Heart right ventricle (tissue), 16 donors: ENCODE data around the gene ISM2. TPM values are rescaled to one million over a fixed set of nuclear protein-coding genes. Genes with fewer than 3 reads are reported as not detected.

Source experiments
- ATAC-seq, 8 donors: fragments of 200-7000 bp; cut with Tn5 transposase; one replicate each; pipeline ENCODE4 v1.9.1; 2020; ENCODE audit warnings: mild to moderate bottlenecking in 8 of 8, moderate library complexity in 8 of 8, moderate number of reproducible peaks in 1 of 8
- DNase-seq, 2 donors: peaks; one replicate each; pipeline ENCODE4 v3.0.0-alpha.2; 2020
- H3K27ac ChIP-seq, 10 donors: fragments of 200-600 bp; sonication (generic) in 2 of 10; one replicate each; pipeline versions ENCODE4 v1.5.0 to v1.8.0; 2020 to 2022; ENCODE audit warnings: mild to moderate bottlenecking in 3 of 10
- H3K27me3 ChIP-seq, 7 donors: fragments of 200-600 bp; one replicate each; pipeline ENCODE4 v1.8.0; 2021 to 2022; ENCODE audit warnings: mild to moderate bottlenecking in 2 of 7
- H3K36me3 ChIP-seq, 9 donors: fragments of 200-600 bp; sonication (generic) in 1 of 9; one replicate each; pipeline versions ENCODE4 v1.5.0 to v1.8.0; 2020 to 2022; ENCODE audit warnings: mild to moderate bottlenecking in 2 of 9
- H3K4me1 ChIP-seq, 9 donors: fragments of 200-600 bp; sonication (generic) in 1 of 9; one replicate each; pipeline versions ENCODE4 v1.5.0 to v1.8.0; 2020 to 2022; ENCODE audit warnings: mild to moderate bottlenecking in 4 of 9
- H3K4me3 ChIP-seq, 10 donors: fragments of 200-600 bp; sonication (generic) in 2 of 10; one replicate each; pipeline versions ENCODE4 v1.5.0 to v1.8.0; 2020 to 2022; ENCODE audit warnings: mild to moderate bottlenecking in 7 of 10, moderate library complexity in 2 of 10
- H3K9me3 ChIP-seq, 11 donors: fragments of 200-600 bp in 10 of 11; sonication (generic) in 2 of 11; one replicate each; pipeline versions ENCODE4 v1.5.0 to v1.8.0; 2013 to 2022; ENCODE audit warnings: mild to moderate bottlenecking in 2 of 11, control low read depth in 1 of 11, moderate library complexity in 1 of 11
- WGBS, 2 donors: extraction: QIAGEN DNeasy Blood & Tissue Kit; methylation state at CpG; one replicate each; pipeline ENCODE4 v1.1.7; 2013; ENCODE audit warnings: inconsistent platforms in 1 of 2; 5-methylcytosine and 5-hydroxymethylcytosine counted together
- intact Hi-C, 10 donors: fragments of 100-400 bp; cut with DNase I; formaldehyde crosslinking; loops; one replicate each; pipeline versions ENCODE4 v1.11.1 to v1.14.2; 2022
- polyA plus RNA-seq, 2 donors: library from polyadenylated mRNA; stranded (reverse); fragments of 200-250 nt; gene quantifications; one replicate each; pipeline ENCODE4 v1.2.3, GENCODE V29; 2013
- total RNA-seq, 10 donors: library from RNA; stranded (reverse); fragmentation: NEBNext Ultra II Directional in 3 of 10; extraction: Animal tissue kit (Norgen Biotek cat#: 25700) in 3 of 10; gene quantifications; one replicate each; pipeline versions ENCODE4 v1.2.1 to v1.2.4, GENCODE V29; 2021 to 2023
- TF ChIP-seq, protein P1 (sequence below), 9 donors: fragments of 200-600 bp; sonication (generic) in 2 of 9; IDR thresholded peaks; one replicate each; pipeline versions ENCODE4 v1.5.0 to v1.8.0; 2021 to 2022; ENCODE audit warnings: antibody characterized with exemption in 9 of 9, mild to moderate bottlenecking in 5 of 9, moderate library complexity in 1 of 9
- donor health status: Arrhythmogenic right ventricular cardiomyopathy.
- donor health status: ischemic (EF 13 %, LVEDD 7.1; RV severe dilation, severe dysfunction).
- donor health status: healthy with polysubstance abuse.
- donor health status: DM: no; HTN: yes; CAD: no.
- donor health status: DM: no; HTN: no; CAD: no.
- donor health status: ischemic (EF 25% LVEDD 6.9; RV normal size, moderate dysfunction).
- donor health status: ischemic (EF 25% LVEDD 5.7; RV mildly dilated, moderate dysfunction).
- donor health status: healthy.
- donor health status: DM: yes; HTN: yes; CAD: no.
- donor health status: Ischemic cardiomyopathy.
- donor health status: ischemic (EF 35%, LVEDD 5.7; RV mildly dilated, moderate dysfunction).
- donor health status: nonischemic (EF 11% LVEDD 7.7; RV severe dilation, severe dysfunction).
- donor health status: DM: yes; HTN: yes; CAD: no.
- donor health status: PGD.
- donor health status: ischemic (EF 29% LVEDD 5.4; RV normal size, mild dysfunction).
- donor health status: nonischemic (EF 23%, LVEDD 6.1; RV moderate dilation, normal function).

ISM2 gene
- total and polyA plus RNA-seq, 12 donors, result not detected

DNA sequence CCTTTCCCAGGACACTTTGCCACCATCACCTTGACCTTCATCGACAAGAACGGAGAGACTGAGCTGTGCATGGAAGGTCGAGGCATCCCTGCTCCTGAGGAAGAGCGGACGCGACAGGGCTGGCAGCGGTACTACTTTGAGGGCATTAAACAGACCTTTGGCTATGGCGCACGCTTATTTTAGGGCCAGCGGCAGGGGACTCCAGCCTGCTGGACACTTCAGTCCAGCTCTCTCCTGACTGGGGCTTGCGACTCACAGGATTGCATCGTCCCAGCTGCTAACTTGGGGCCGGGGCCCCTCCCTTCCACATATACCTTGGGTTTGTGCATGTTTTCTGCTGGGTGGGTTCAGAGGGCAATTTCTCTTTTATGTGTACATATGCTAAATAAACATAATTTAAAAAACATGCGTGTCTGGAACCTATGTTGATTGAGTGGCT lies 29.5 kb downstream of the ISM2 start:
- Histone ChIP-seq H3K27me3 (no peaks in the 10 kb centered on the region), H3K9me3 (no peaks in the 10 kb centered on the region), H3K27ac (no peak overlapping the region), H3K36me3 (peaks cover 4 to 63% (median 53%) of the 10 kb centered on the region in 9 donors), H3K4me3 (no peak overlapping the region), H3K4me1 (no peaks in the 10 kb centered on the region)
- TF ChIP-seq, protein P1, sequence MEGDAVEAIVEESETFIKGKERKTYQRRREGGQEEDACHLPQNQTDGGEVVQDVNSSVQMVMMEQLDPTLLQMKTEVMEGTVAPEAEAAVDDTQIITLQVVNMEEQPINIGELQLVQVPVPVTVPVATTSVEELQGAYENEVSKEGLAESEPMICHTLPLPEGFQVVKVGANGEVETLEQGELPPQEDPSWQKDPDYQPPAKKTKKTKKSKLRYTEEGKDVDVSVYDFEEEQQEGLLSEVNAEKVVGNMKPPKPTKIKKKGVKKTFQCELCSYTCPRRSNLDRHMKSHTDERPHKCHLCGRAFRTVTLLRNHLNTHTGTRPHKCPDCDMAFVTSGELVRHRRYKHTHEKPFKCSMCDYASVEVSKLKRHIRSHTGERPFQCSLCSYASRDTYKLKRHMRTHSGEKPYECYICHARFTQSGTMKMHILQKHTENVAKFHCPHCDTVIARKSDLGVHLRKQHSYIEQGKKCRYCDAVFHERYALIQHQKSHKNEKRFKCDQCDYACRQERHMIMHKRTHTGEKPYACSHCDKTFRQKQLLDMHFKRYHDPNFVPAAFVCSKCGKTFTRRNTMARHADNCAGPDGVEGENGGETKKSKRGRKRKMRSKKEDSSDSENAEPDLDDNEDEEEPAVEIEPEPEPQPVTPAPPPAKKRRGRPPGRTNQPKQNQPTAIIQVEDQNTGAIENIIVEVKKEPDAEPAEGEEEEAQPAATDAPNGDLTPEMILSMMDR (IDR thresholded peaks at IDR 0.05), result no peak
- ATAC-seq (no peak), DNase-seq (no peak)
- intact Hi-C loops, result loop anchor here in 3 of 10 donors (10.0 kb wide), 2 partner anchors 76 to 236 kb away; partner anchors contain the start of genes ALKBH1 (in 1 of the 3) and SLIRP (in 1 of the 3)
- WGBS, 2 donors, result 92% methylated on average over 14 of the region's 14 CpGs

DNA sequence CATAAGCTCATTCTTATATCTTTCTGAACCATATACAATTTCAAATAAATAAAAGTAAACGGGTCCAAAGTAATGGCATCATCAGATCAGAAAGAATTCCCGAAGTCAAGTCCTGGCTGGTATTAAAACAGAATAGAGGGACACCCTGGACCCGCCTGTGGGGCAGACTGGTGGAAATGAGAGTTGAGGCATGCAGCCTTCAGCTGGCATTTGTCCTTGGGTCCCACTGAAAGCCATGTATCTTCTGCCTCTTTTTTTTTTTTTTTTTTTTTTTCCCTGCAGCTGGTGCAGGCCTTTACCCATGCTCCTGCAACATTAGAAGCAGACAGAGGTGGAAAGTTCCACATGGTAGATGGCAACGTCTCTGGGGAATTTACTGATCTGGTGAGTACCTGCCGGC lies 30.8 kb downstream of the ISM2 start:
- TF ChIP-seq, protein P1 (IDR thresholded peaks at IDR 0.05), result no peak
- H3K9me3 ChIP-seq, result no peaks in the 10 kb centered on the region
- no peaks in the 10 kb centered on the region for H3K27me3 ChIP-seq
- H3K4me1 ChIP-seq, result no peaks in the 10 kb centered on the region
- no peak overlapping the region for H3K4me3 ChIP-seq
- 91 to 92% methylated on average over 5 of the region's 5 CpGs for WGBS, 2 donors
- peaks cover 8 to 76% (median 65%) of the 10 kb centered on the region in 9 donors for H3K36me3 ChIP-seq
- ATAC-seq (no peak), DNase-seq (no peak)
- no peak overlapping the region for H3K27ac ChIP-seq
- intact Hi-C loops, result loop anchor here in 3 of 10 donors (10.0 kb wide), 2 partner anchors 77 to 237 kb away; partner anchors contain the start of genes ALKBH1 (in 1 of the 3) and SLIRP (in 1 of the 3)

DNA sequence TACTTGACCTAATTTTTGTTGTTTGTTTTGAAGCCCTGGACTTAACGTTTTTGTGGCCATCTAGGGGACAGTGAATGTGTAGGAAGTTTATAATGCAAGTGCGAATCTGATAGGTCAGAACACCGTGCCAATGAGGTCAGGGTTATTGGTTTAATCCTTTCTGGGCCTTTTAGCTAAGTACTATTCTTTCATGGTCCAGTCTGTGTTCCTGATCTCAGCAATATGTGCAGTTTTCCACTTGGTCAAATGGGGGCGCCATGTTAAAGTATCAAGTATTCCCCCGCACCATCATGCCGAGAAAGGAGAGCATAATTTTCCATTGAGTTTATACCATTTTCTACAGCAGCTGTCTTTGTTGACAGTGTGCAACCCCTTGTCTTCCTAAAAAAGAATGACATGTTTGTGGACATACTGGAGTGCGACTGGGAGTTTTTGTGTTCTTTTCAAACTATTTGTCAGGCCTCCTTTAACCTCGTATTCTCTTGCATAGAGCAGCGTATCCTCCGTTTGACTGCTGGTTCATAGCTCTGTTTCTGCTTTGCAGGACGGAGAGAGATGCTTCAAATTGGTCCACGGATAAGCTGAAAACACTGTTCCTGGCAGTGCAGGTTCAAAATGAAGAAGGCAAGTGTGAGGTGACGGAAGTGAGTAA lies 39.4 kb downstream of the ISM2 start:
- DNase-seq (peak in 1 of 2 donors; percentile 35), ATAC-seq (no peak)
- TF ChIP-seq, protein P1 (IDR thresholded peaks at IDR 0.05), result peak in 8 of 9 donors; percentile 22 to 69 (median 54)
- intact Hi-C loops, result loop anchor here in 7 of 10 donors (2.0 to 10.0 kb wide), 9 partner anchors 86 to 246 kb away; partner anchors contain the start of genes ALKBH1 (in 5 of the 7), GSTZ1 (in 5 of the 7), POMT2 (in 5 of the 7) and SLIRP (in 5 of the 7)
- 41 to 43% methylated on average over 13 of the region's 13 CpGs for WGBS, 2 donors
- H3K36me3 ChIP-seq, result peaks cover 0 to 50% (median 32%) of the 10 kb centered on the region in 9 donors
- H3K9me3 ChIP-seq, result no peaks in the 10 kb centered on the region
- H3K27ac ChIP-seq, result peak overlapping the region in 2 of 10 donors; percentile 91 to 95
- H3K27me3 ChIP-seq, result no peaks in the 10 kb centered on the region
- peaks cover 5 to 36% (median 26%) of the 10 kb centered on the region in 9 donors for H3K4me1 ChIP-seq
- H3K4me3 ChIP-seq, result peak overlapping the region; percentile 75 to 99 (median 95)

DNA sequence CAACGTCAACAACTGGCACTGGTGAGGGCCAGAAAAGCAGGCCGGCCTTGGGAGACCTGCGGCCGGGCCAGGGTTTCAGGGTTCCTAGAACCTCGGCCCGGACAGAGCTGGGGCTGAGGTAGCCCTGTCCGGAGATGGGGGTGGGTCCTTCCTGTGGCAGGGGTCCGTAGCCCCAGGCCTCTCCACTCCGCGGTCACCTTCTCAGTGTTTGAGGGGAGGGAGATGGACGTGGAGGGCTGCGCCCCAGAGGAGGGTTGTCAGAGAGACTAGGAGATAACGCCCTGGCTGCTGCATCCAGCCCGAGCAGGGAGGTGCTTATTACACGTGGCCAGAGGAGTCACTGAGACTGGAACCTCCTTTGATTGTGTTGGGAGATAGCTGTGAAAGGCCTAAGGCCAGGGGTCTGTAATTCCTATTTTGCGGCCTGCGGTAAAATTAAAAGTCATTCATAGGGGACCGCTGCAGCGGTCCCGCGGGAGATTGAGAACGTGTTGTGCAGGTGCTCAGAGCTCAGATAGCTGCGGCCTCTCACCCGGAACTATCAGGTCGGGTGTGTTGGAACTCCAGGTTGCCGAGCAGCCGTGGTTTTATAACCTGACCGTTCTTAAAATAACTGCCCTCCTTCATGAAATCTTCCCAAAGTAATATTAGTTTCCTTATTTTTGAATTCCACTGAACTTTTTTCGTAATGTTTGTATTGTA lies 40.2 kb downstream of the ISM2 start:
- intact Hi-C loops, result loop anchor here in 7 of 10 donors (2.0 to 10.0 kb wide), 9 partner anchors 86 to 246 kb away; partner anchors contain the start of genes ALKBH1 (in 5 of the 7), GSTZ1 (in 5 of the 7), POMT2 (in 5 of the 7) and SLIRP (in 5 of the 7)
- DNase-seq, result no peak

More for the DNA sequence above, 40.2 kb downstream of the ISM2 start:
- peak in 7 of 8 donors; percentile 9 to 62 (median 31) for ATAC-seq
- Histone ChIP-seq H3K36me3 (peaks cover 0 to 48% (median 24%) of the 10 kb centered on the region in 9 donors), H3K27me3 (no peaks in the 10 kb centered on the region), H3K4me3 (peak overlapping the region; percentile 75 to 99 (median 95)), H3K27ac (peak overlapping the region; percentile 77 to 96 (median 90)), H3K4me1 (peaks cover 5 to 36% (median 26%) of the 10 kb centered on the region in 9 donors), H3K9me3 (no peaks in the 10 kb centered on the region)
- TF ChIP-seq, protein P1 (IDR thresholded peaks at IDR 0.05), result no peak
- 1% methylated on average over 29 of the region's 29 CpGs for WGBS, 2 donors
